Measurements from ENCODE around the gene PHF21A.

PHF21A gene

GRCh38 chr11:45937916-45938315 is 183.3 kb downstream of the PHF21A start:
- TF ChIP-seq, protein P1, sequence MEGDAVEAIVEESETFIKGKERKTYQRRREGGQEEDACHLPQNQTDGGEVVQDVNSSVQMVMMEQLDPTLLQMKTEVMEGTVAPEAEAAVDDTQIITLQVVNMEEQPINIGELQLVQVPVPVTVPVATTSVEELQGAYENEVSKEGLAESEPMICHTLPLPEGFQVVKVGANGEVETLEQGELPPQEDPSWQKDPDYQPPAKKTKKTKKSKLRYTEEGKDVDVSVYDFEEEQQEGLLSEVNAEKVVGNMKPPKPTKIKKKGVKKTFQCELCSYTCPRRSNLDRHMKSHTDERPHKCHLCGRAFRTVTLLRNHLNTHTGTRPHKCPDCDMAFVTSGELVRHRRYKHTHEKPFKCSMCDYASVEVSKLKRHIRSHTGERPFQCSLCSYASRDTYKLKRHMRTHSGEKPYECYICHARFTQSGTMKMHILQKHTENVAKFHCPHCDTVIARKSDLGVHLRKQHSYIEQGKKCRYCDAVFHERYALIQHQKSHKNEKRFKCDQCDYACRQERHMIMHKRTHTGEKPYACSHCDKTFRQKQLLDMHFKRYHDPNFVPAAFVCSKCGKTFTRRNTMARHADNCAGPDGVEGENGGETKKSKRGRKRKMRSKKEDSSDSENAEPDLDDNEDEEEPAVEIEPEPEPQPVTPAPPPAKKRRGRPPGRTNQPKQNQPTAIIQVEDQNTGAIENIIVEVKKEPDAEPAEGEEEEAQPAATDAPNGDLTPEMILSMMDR (IDR thresholded peaks at IDR 0.05; ENCODE audit: low read depth, low read length), result no peak
- no peak for DNase-seq (ENCODE audit: extremely low read depth, low read depth)

- TF ChIP-seq, protein P1 (IDR thresholded peaks at IDR 0.05; ENCODE audit: low read depth, low read length), result no peak
- DNase-seq (ENCODE audit: extremely low read depth, low read depth), result no peak
These were observed 184.7 kb downstream of the PHF21A start for GRCh38 chr11:45936511-45937054.

DNA sequence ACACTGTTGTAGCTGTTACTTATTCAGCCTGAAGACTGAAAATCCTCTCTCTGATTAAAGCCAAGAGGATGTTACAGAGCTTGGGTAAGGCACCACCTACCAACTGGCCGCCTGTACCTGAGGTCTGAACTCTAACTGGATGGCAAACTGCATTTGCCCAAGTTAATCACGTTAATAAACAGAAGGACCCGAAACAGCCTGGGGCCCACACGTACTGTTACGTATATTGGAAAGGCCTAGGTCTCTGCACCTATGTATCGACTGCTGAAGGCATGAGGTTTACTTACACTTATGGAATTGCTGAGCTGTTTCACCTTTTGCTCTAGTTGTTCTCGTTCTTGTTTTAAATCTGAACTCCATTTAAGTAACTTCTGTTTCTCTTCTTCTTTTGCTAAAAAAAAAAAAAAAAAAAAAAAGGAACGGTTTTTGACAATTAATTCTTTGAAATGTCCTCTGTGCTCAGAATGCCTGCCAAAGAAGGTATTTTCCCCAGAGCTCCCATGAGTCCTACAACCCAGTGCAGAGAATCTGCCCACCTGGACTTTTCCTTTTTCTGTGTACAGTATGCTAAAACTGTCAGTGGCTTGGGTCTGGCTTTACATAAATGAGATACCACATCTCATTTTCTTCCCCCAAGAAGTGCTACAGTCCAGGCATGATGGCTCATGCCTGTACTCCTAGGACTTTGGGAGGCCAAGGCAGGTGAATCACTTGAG is 185.7 kb downstream of the PHF21A start:
- no peak for DNase-seq (ENCODE audit: extremely low read depth, low read depth)
- TF ChIP-seq, protein P1 (IDR thresholded peaks at IDR 0.05; ENCODE audit: low read depth, low read length), result no peak

GRCh38 chr11:45934580-45935318 is 186.5 kb downstream of the PHF21A start:
- TF ChIP-seq, protein P1 (IDR thresholded peaks at IDR 0.05; ENCODE audit: low read depth, low read length), result no peak

DNA sequence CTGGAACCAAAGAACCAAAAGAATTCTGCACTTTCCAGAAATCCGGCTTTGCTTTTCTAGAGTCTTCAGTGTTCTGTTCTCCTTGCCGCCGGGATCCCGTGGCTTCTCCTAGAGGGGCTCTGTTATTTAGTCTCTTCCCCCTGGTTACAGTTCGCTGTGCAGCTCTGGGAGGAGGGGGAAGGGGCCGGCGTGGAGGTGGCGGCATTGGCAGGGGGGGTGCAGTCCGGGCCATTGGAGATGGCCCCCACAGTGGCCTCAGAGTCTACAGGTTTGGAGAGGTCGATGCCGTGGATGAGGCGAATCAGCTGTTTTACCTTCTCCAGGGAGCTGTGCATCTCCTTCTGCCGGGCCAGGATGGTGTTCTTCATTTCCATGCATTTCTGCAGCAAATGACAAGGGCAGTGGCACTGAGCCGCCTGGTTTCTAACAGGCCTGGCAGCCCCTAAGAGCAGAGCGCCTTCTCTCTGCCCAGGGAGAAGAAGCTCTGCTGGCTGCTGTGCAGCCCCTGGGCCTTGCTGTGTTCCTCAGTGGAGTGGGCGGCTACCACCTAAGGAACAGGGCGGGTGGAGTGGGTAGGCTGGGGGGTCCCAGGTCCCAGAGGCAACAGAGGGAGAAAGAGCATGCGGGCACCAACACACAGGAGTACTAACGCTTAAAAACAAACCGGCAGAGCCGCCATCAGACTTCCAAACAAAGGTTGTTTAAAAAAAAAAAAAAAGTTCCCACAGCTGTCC is 187.2 kb downstream of the PHF21A start:
- TF ChIP-seq, protein P1 (IDR thresholded peaks at IDR 0.05; ENCODE audit: low read depth, low read length), result no peak

More at GRCh38 chr11:45934580-45935318, 186.5 kb downstream of the PHF21A start:
- DNase-seq (ENCODE audit: extremely low read depth, low read depth), result no peak

DNA sequence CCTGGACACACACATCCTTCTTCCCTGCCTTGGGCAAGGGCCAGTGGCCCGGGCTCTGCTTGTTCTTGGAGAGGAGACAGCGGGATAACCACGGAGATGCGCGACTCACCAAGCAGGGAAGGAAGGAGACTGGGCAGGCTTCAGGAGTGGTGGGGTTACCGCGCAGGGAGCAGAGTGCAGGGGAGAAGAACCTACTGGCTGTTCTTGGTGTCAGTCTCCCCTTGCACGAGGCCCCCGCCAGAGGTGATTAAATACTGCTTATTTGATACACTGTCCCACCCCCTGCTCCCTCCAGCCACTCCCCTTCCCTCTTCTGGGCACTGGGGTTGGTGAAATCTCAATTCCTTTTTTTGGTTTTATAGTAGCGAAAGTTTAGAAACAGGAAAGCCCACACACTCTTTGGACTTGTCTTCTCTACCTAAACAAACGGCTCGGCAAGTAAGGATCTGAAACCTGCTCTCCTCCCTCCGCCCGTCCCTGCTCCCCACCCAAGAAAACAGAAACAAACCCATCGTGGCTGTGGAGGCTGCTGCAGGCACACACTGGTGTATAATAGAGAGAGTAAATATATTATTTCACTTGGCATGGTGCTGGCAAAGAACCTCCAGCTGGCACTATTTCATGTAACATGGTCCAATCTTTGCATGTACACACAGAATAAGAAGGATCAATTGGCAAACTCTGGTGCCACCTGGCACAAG is 188.0 kb downstream of the PHF21A start:
- DNase-seq (ENCODE audit: extremely low read depth, low read depth), result no peak

More for the DNA sequence above, 187.2 kb downstream of the PHF21A start:
- no peak for DNase-seq (ENCODE audit: extremely low read depth, low read depth)

More for the DNA sequence above, 188.0 kb downstream of the PHF21A start:
- TF ChIP-seq, protein P1 (IDR thresholded peaks at IDR 0.05; ENCODE audit: low read depth, low read length), result no peak

Data from AG09319 (cell line).